ENCODE data around the gene LRCH1.

LRCH1 gene

GRCh38 chr13:46720189-46720588 is 167.2 kb downstream of the LRCH1 start:
- Histone ChIP-seq H3K27me3 (replicated peaks in 2 of 5; ENCODE audit: control insufficient read depth in 4 of 5, insufficient read depth in 5 of 5, low read length in 4 of 5) (no peaks in the 10 kb centered on the region), H3K36me3 (ENCODE audit: control insufficient read depth in 4 of 4, insufficient read depth in 4 of 4, low read length in 3 of 4) (peaks cover 3 to 24% (median 18%) of the 10 kb centered on the region in 4 experiments), H3K4me3 (ENCODE audit: control insufficient read depth in 1 of 7, extremely low read depth in 1 of 7, insufficient read depth in 4 of 7, low read depth in 2 of 7, low read length in 6 of 7) (no peak overlapping the region), H3K27ac (ENCODE audit: insufficient read depth in 1 of 2, low read depth in 1 of 2, low read length in 2 of 2, poor library complexity in 1 of 2, severe bottlenecking in 2 of 2) (no peak overlapping the region), H3K4me1 (ENCODE audit: control extremely low read depth in 1 of 4, control insufficient read depth in 4 of 4, insufficient read depth in 4 of 4, low read length in 3 of 4) (peaks cover 0 to 26% (median 13%) of the 10 kb centered on the region in 4 experiments), H3K9me3 (ENCODE audit: control extremely low read depth in 1 of 5, control insufficient read depth in 4 of 5, insufficient read depth in 2 of 5, low read depth in 1 of 5, low read length in 4 of 5) (no peaks in the 10 kb centered on the region)
- ChIA-PET POLR2A (interaction anchor here (1.1 kb wide), 1 partner anchor 168 kb away, joined by 3 read pairs; no protein-coding TSS in a partner anchor), CTCF (interaction anchor here (0.8 to 7.1 kb wide), 15 partner anchors 7 to 236 kb away, joined by 3 to 59 read pairs (median 4); no protein-coding TSS in a partner anchor)
- DNase-seq, result no peak
- WGBS (ENCODE audit: insufficient coverage), result 97% methylated on average over 6 of the region's 8 CpGs

DNA sequence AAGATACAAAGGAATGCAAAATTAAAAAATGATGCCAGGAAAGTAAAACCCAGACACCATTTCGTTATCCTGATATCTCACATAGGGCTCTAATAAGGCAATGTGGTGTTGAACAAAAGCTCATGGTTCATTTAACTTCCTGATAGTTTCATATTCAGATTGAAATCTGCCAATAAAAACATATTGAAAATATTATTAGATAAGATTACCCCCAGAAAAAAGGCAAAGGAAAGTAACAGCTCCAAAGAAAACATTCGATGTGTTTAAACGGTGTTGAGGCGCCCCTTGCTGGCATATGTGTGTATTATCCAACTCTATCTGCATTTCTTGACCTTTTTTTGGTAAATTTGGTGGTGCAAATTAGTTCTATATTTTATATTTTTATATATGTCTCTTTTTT is 168.1 kb downstream of the LRCH1 start:
- no peaks in the 10 kb centered on the region for H3K9me3 ChIP-seq (ENCODE audit: control extremely low read depth in 1 of 5, control insufficient read depth in 4 of 5, insufficient read depth in 2 of 5, low read depth in 1 of 5, low read length in 4 of 5)
- ChIA-PET POLR2A (interaction anchor here (0.5 to 1.1 kb wide), 4 partner anchors 95 to 236 kb away, joined by 3 to 6 read pairs (median 4); no protein-coding TSS in a partner anchor), CTCF (interaction anchor here (0.6 to 7.1 kb wide), 24 partner anchors 8 to 561 kb away, joined by 3 to 59 read pairs (median 4); no protein-coding TSS in a partner anchor)
- peaks cover 0 to 28% (median 17%) of the 10 kb centered on the region in 4 experiments for H3K4me1 ChIP-seq (ENCODE audit: control extremely low read depth in 1 of 4, control insufficient read depth in 4 of 4, insufficient read depth in 4 of 4, low read length in 3 of 4)
- WGBS (ENCODE audit: insufficient coverage), result no CpG with 5 or more reads among the region's 4 CpGs
- peaks cover 4 to 25% (median 15%) of the 10 kb centered on the region in 4 experiments for H3K36me3 ChIP-seq (ENCODE audit: control insufficient read depth in 4 of 4, insufficient read depth in 4 of 4, low read length in 3 of 4)
- no peak overlapping the region for H3K4me3 ChIP-seq (ENCODE audit: control insufficient read depth in 1 of 7, extremely low read depth in 1 of 7, insufficient read depth in 4 of 7, low read depth in 2 of 7, low read length in 6 of 7)
- H3K27ac ChIP-seq (ENCODE audit: insufficient read depth in 1 of 2, low read depth in 1 of 2, low read length in 2 of 2, poor library complexity in 1 of 2, severe bottlenecking in 2 of 2), result no peak overlapping the region
- peak; percentile 53 to 78 (median 68) for DNase-seq
- no peaks in the 10 kb centered on the region for H3K27me3 ChIP-seq (replicated peaks in 2 of 5; ENCODE audit: control insufficient read depth in 4 of 5, insufficient read depth in 5 of 5, low read length in 4 of 5)

DNA sequence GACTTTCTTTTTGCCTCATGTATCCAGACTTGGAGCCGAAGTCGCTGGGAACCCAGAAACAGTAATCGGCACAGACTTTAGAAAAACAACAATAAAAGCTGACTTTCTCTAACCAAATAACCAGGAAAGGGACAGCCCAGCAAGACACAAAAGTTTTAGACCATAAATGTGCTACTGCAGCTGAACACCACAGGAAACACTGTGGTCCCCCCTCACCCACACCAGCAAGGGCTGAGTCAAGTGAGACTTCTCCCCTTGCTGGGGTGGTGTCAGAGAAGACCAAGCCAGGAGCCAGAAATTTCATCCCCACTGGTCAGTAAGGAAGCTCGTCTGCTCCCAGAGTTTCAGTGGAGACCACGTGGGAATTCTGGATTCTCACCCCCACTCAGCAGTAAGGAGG is 173.4 kb downstream of the LRCH1 start:
- Histone ChIP-seq H3K27ac (ENCODE audit: insufficient read depth in 1 of 2, low read depth in 1 of 2, low read length in 2 of 2, poor library complexity in 1 of 2, severe bottlenecking in 2 of 2) (no peak overlapping the region), H3K4me3 (ENCODE audit: control insufficient read depth in 1 of 7, extremely low read depth in 1 of 7, insufficient read depth in 4 of 7, low read depth in 2 of 7, low read length in 6 of 7) (no peak overlapping the region), H3K27me3 (replicated peaks in 2 of 5; ENCODE audit: control insufficient read depth in 4 of 5, insufficient read depth in 5 of 5, low read length in 4 of 5) (no peaks in the 10 kb centered on the region), H3K9me3 (ENCODE audit: control extremely low read depth in 1 of 5, control insufficient read depth in 4 of 5, insufficient read depth in 2 of 5, low read depth in 1 of 5, low read length in 4 of 5) (no peaks in the 10 kb centered on the region), H3K36me3 (ENCODE audit: control insufficient read depth in 4 of 4, insufficient read depth in 4 of 4, low read length in 3 of 4) (peaks cover 21 to 66% (median 36%) of the 10 kb centered on the region in 4 experiments), H3K4me1 (ENCODE audit: control extremely low read depth in 1 of 4, control insufficient read depth in 4 of 4, insufficient read depth in 4 of 4, low read length in 3 of 4) (peaks cover 0 to 16% (median 5%) of the 10 kb centered on the region in 4 experiments)
- WGBS (ENCODE audit: insufficient coverage), result 94% methylated on average over 2 of the region's 5 CpGs
- ChIA-PET POLR2A (no interaction called here), CTCF (interaction anchor here (1.2 to 1.5 kb wide), 2 partner anchors 232 to 235 kb away, joined by 3 to 4 read pairs; no protein-coding TSS in a partner anchor)
- DNase-seq, result no peak

DNA sequence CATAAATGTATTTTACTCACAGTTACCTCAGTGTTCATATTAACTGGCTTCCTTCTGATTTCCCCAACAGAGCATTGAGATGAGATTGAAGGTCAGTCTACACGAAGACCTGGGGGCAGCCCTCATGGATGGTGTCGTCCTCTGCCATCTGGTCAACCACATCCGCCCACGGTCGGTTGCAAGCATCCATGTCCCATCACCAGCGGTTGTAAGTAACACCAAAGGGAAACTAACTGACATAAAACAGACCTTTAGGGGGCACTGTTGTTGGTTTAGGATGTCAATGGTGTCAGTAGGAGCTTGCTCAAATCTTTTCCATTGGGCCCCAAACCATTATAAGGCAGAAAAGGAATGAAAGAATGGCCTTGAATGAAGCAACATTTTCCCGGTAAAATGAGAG is 175.8 kb downstream of the LRCH1 start:
- POLR2A ChIA-PET, result no interaction called here
- no peaks in the 10 kb centered on the region for H3K27me3 ChIP-seq (replicated peaks in 2 of 5; ENCODE audit: control insufficient read depth in 4 of 5, insufficient read depth in 5 of 5, low read length in 4 of 5)
- CTCF ChIA-PET, result no interaction called here

GRCh38 chr13:46731535-46731934 is 178.6 kb downstream of the LRCH1 start:
- Histone ChIP-seq H3K4me3 (ENCODE audit: control insufficient read depth in 1 of 7, extremely low read depth in 1 of 7, insufficient read depth in 4 of 7, low read depth in 2 of 7, low read length in 6 of 7) (no peak overlapping the region), H3K36me3 (ENCODE audit: control insufficient read depth in 4 of 4, insufficient read depth in 4 of 4, low read length in 3 of 4) (peaks cover 19 to 60% (median 30%) of the 10 kb centered on the region in 4 experiments), H3K27me3 (replicated peaks in 2 of 5; ENCODE audit: control insufficient read depth in 4 of 5, insufficient read depth in 5 of 5, low read length in 4 of 5) (no peaks in the 10 kb centered on the region), H3K27ac (ENCODE audit: insufficient read depth in 1 of 2, low read depth in 1 of 2, low read length in 2 of 2, poor library complexity in 1 of 2, severe bottlenecking in 2 of 2) (no peak overlapping the region), H3K4me1 (ENCODE audit: control extremely low read depth in 1 of 4, control insufficient read depth in 4 of 4, insufficient read depth in 4 of 4, low read length in 3 of 4) (peaks cover 0 to 18% (median 12%) of the 10 kb centered on the region in 4 experiments), H3K9me3 (ENCODE audit: control extremely low read depth in 1 of 5, control insufficient read depth in 4 of 5, insufficient read depth in 2 of 5, low read depth in 1 of 5, low read length in 4 of 5) (no peaks in the 10 kb centered on the region)
- ChIA-PET POLR2A (interaction anchor here (0.6 kb wide), 1 partner anchor 35 kb away, joined by 3 read pairs; no protein-coding TSS in a partner anchor), CTCF (interaction anchor here (0.6 to 2.5 kb wide), 5 partner anchors 7 to 1251 kb away, joined by 3 to 9 read pairs (median 3); no protein-coding TSS in a partner anchor)
- no peak for DNase-seq
- WGBS (ENCODE audit: insufficient coverage), result 100% methylated on average over 3 of the region's 6 CpGs

More for the DNA sequence above, 175.8 kb downstream of the LRCH1 start:
- no peak overlapping the region for H3K4me3 ChIP-seq (ENCODE audit: control insufficient read depth in 1 of 7, extremely low read depth in 1 of 7, insufficient read depth in 4 of 7, low read depth in 2 of 7, low read length in 6 of 7)
- H3K9me3 ChIP-seq (ENCODE audit: control extremely low read depth in 1 of 5, control insufficient read depth in 4 of 5, insufficient read depth in 2 of 5, low read depth in 1 of 5, low read length in 4 of 5), result no peaks in the 10 kb centered on the region
- H3K27ac ChIP-seq (ENCODE audit: insufficient read depth in 1 of 2, low read depth in 1 of 2, low read length in 2 of 2, poor library complexity in 1 of 2, severe bottlenecking in 2 of 2), result no peak overlapping the region
- DNase-seq, result peak; percentile 13 to 34 (median 33)
- H3K4me1 ChIP-seq (ENCODE audit: control extremely low read depth in 1 of 4, control insufficient read depth in 4 of 4, insufficient read depth in 4 of 4, low read length in 3 of 4), result peaks cover 0 to 14% (median 5%) of the 10 kb centered on the region in 4 experiments
- WGBS (ENCODE audit: insufficient coverage), result 67% methylated on average over 3 of the region's 7 CpGs
- peaks cover 24 to 75% (median 43%) of the 10 kb centered on the region in 4 experiments for H3K36me3 ChIP-seq (ENCODE audit: control insufficient read depth in 4 of 4, insufficient read depth in 4 of 4, low read length in 3 of 4)

- no peaks in the 10 kb centered on the region for H3K9me3 ChIP-seq (ENCODE audit: control extremely low read depth in 1 of 5, control insufficient read depth in 4 of 5, insufficient read depth in 2 of 5, low read depth in 1 of 5, low read length in 4 of 5)
- ChIA-PET POLR2A (interaction anchor here (0.7 kb wide), 1 partner anchor 134 kb away, joined by 4 read pairs; no protein-coding TSS in a partner anchor), CTCF (interaction anchor here (0.7 to 1.4 kb wide), 2 partner anchors 11 to 186 kb away, joined by 3 to 4 read pairs; no protein-coding TSS in a partner anchor)
- WGBS (ENCODE audit: insufficient coverage), result no CpG with 5 or more reads among the region's 3 CpGs
- H3K27ac ChIP-seq (ENCODE audit: insufficient read depth in 1 of 2, low read depth in 1 of 2, low read length in 2 of 2, poor library complexity in 1 of 2, severe bottlenecking in 2 of 2), result no peak overlapping the region
- H3K4me3 ChIP-seq (ENCODE audit: control insufficient read depth in 1 of 7, extremely low read depth in 1 of 7, insufficient read depth in 4 of 7, low read depth in 2 of 7, low read length in 6 of 7), result no peak overlapping the region
- peaks cover 3 to 33% (median 15%) of the 10 kb centered on the region in 4 experiments for H3K36me3 ChIP-seq (ENCODE audit: control insufficient read depth in 4 of 4, insufficient read depth in 4 of 4, low read length in 3 of 4)
- no peak for DNase-seq
- H3K27me3 ChIP-seq (replicated peaks in 2 of 5; ENCODE audit: control insufficient read depth in 4 of 5, insufficient read depth in 5 of 5, low read length in 4 of 5), result no peaks in the 10 kb centered on the region
- H3K4me1 ChIP-seq (ENCODE audit: control extremely low read depth in 1 of 4, control insufficient read depth in 4 of 4, insufficient read depth in 4 of 4, low read length in 3 of 4), result peaks cover 14 to 35% (median 28%) of the 10 kb centered on the region in 4 experiments
These were observed 182.5 kb downstream of the LRCH1 start for GRCh38 chr13:46735425-46735824.

All from common myeloid progenitor, CD34-positive (primary cell).